Adipose tissue (tissue), 3 donors: ENCODE measurements around the gene VEGFB. TPM values are rescaled to one million over a fixed set of nuclear protein-coding genes. Genes with fewer than 3 reads are reported as not detected.

Experiments
- H3K27ac ChIP-seq: one replicate; pipeline ENCODE4 v1.5.1; 2013; ENCODE audit warnings: low read depth, low read length
- WGBS, 3 donors: extraction: QIAGEN DNeasy Blood & Tissue Kit; methylation state at CpG; one replicate each; pipeline ENCODE4 v1.1.7; 2013; 5-methylcytosine and 5-hydroxymethylcytosine counted together
- polyA plus RNA-seq, 3 donors: library from polyadenylated mRNA; stranded (reverse); fragments of 200-250 nt; gene quantifications; one replicate each; pipeline ENCODE4 v1.2.3, GENCODE V29; 2013
- donor health status: healthy with polysubstance abuse.
- donor health status: Bipolar disorder and iron deficiency.
- donor health status: healthy.

Gene VEGFB
- polyA plus RNA-seq, 3 donors, result 53.2 to 327 (median 249) TPM

GRCh38 chr11:64252003-64252872 is 17.9 kb downstream of the VEGFB start:
- 3 to 6% (median 3%) methylated on average over 23 of the region's 23 CpGs for WGBS, 3 donors
- no peak overlapping the region for H3K27ac ChIP-seq

- WGBS, 3 donors, result 77 to 83% (median 82%) methylated on average over 8 of the region's 8 CpGs
- H3K27ac ChIP-seq, result no peak overlapping the region
Observed at GRCh38 chr11:64253043-64253442, 18.7 kb downstream of the VEGFB start.

- WGBS, 3 donors, result 62 to 65% (median 62%) methylated on average over 5 of the region's 5 CpGs
- no peak overlapping the region for H3K27ac ChIP-seq
Observed at GRCh38 chr11:64253481-64253880, 19.1 kb downstream of the VEGFB start.

- 87 to 93% (median 93%) methylated on average over 7 of the region's 7 CpGs for WGBS, 3 donors
- H3K27ac ChIP-seq, result no peak overlapping the region
Observed at GRCh38 chr11:64254326-64254725, 19.9 kb downstream of the VEGFB start.

- no peak overlapping the region for H3K27ac ChIP-seq
- 89 to 91% (median 91%) methylated on average over 35 of the region's 35 CpGs for WGBS, 3 donors
Observed at GRCh38 chr11:64255135-64256128, 21.0 kb downstream of the VEGFB start.

- H3K27ac ChIP-seq, result no peak overlapping the region
- 86 to 88% (median 86%) methylated on average over 15 of the region's 15 CpGs for WGBS, 3 donors
Observed at GRCh38 chr11:64256300-64256699, 21.9 kb downstream of the VEGFB start.

GRCh38 chr11:64258356-64258755 is 24.0 kb downstream of the VEGFB start:
- WGBS, 3 donors, result 92 to 93% (median 93%) methylated on average over 21 to 24 of the region's 24 CpGs

GRCh38 chr11:64258946-64259532 is 24.7 kb downstream of the VEGFB start:
- no peak overlapping the region for H3K27ac ChIP-seq
- WGBS, 3 donors, result 91 to 96% (median 92%) methylated on average over 16 to 32 of the region's 32 CpGs

More at GRCh38 chr11:64258356-64258755, 24.0 kb downstream of the VEGFB start:
- H3K27ac ChIP-seq, result no peak overlapping the region

GRCh38 chr11:64259533-64260067 is 25.2 kb downstream of the VEGFB start:
- 83 to 85% (median 84%) methylated on average over 4 of the region's 4 CpGs for WGBS, 3 donors

GRCh38 chr11:64260147-64260708 is 25.8 kb downstream of the VEGFB start:
- no peak overlapping the region for H3K27ac ChIP-seq
- 89 to 95% (median 92%) methylated on average over 6 of the region's 6 CpGs for WGBS, 3 donors

More at GRCh38 chr11:64259533-64260067, 25.2 kb downstream of the VEGFB start:
- no peak overlapping the region for H3K27ac ChIP-seq

- H3K27ac ChIP-seq, result no peak overlapping the region
- 90 to 93% (median 92%) methylated on average over 18 of the region's 18 CpGs for WGBS, 3 donors
Observed at GRCh38 chr11:64261556-64262080, 27.2 kb downstream of the VEGFB start.

- WGBS, 3 donors, result 92 to 94% (median 94%) methylated on average over 40 to 42 of the region's 42 CpGs
- no peak overlapping the region for H3K27ac ChIP-seq
Observed at GRCh38 chr11:64262271-64263002, 28.1 kb downstream of the VEGFB start.

- WGBS, 3 donors, result 84 to 90% (median 86%) methylated on average over 29 of the region's 29 CpGs
- H3K27ac ChIP-seq, result no peak overlapping the region
Observed at GRCh38 chr11:64263021-64263946, 28.9 kb downstream of the VEGFB start.

GRCh38 chr11:64263947-64264317 is 29.5 kb downstream of the VEGFB start:
- 92 to 98% (median 95%) methylated on average over 8 of the region's 8 CpGs for WGBS, 3 donors

GRCh38 chr11:64264371-64264852 is 30.0 kb downstream of the VEGFB start:
- 87 to 91% (median 87%) methylated on average over 10 of the region's 10 CpGs for WGBS, 3 donors
- no peak overlapping the region for H3K27ac ChIP-seq

More at GRCh38 chr11:64263947-64264317, 29.5 kb downstream of the VEGFB start:
- H3K27ac ChIP-seq, result no peak overlapping the region
